GM12878 (cell line): ENCODE data around the gene ST7. TPM values are rescaled to one million over a fixed set of nuclear protein-coding genes. Genes with fewer than 3 reads are reported as not detected.

Experiments
- CBFB ChIP-seq: IDR thresholded peaks from 2 replicates; pipeline ENCODE4 v1.6.1; 2016; ENCODE audit warnings: antibody characterized with exemption, low read depth
- CBX5 ChIP-seq: sonication (generic); IDR thresholded peaks from 2 replicates; pipeline ENCODE4 v1.6.1; 2016; ENCODE audit warnings: low read depth, moderate library complexity, mild to moderate bottlenecking, inconsistent platforms
- CHD2 ChIP-seq: IDR thresholded peaks from 2 replicates; pipeline ENCODE4 v1.6.1; 2011; ENCODE audit warnings: low read depth, low read length, improper control_type of control experiment, borderline replicate concordance
- ETV6 ChIP-seq, 2 experiments: fragments of 450-650 bp in 1 of 2; IDR thresholded peaks in 1 of 2; conservative IDR thresholded peaks in 1 of 2; 2 replicates each; pipeline ENCODE4 v1.6.1; 2014; ENCODE audit warnings: antibody characterized with exemption in 1 of 2, borderline replicate concordance in 1 of 2, low read depth in 1 of 2, mild to moderate bottlenecking in 1 of 2, moderate library complexity in 1 of 2
- MEF2A ChIP-seq: IDR thresholded peaks from 2 replicates; pipeline ENCODE4 v1.6.1; 2011; ENCODE audit warnings: low read depth, mild to moderate bottlenecking, low read length, moderate library complexity; ENCODE audit not compliant: insufficient read depth
- MXI1 ChIP-seq: fragments of 150-350 bp; IDR thresholded peaks from 2 replicates; pipeline ENCODE4 v1.6.1; 2011; ENCODE audit warnings: low read depth, mild to moderate bottlenecking, inconsistent platforms, low read length, improper control_type of control experiment
- NFIC ChIP-seq: IDR thresholded peaks from 2 replicates; pipeline ENCODE4 v1.6.1; 2012; ENCODE audit warnings: low read depth, mild to moderate bottlenecking, inconsistent platforms, low read length, moderate library complexity
- PML ChIP-seq: IDR thresholded peaks from 2 replicates; pipeline ENCODE4 v1.6.1; 2012; ENCODE audit warnings: low read length, inconsistent platforms
- SREBF2 ChIP-seq: IDR thresholded peaks from 2 replicates; pipeline ENCODE4 v1.6.1; 2012; ENCODE audit warnings: mild to moderate bottlenecking, low read length
- SUZ12 ChIP-seq: fragments of 200-600 bp; sonication (generic); IDR thresholded peaks from one replicate; pipeline ENCODE4 v1.6.1; 2018; ENCODE audit warnings: antibody characterized with exemption, mild to moderate bottlenecking; ENCODE audit not compliant: unreplicated experiment
- TCF12 ChIP-seq: IDR thresholded peaks from 2 replicates; pipeline ENCODE4 v1.6.1; 2011; ENCODE audit warnings: low read depth, mild to moderate bottlenecking, low read length
- TCF7 ChIP-seq: IDR thresholded peaks from 2 replicates; pipeline ENCODE4 v1.6.1; 2014; ENCODE audit warnings: antibody characterized with exemption, borderline replicate concordance
- WRNIP1 ChIP-seq: IDR thresholded peaks from 2 replicates; pipeline ENCODE4 v1.6.1; 2011; ENCODE audit warnings: low read depth, low read length, improper control_type of control experiment, borderline replicate concordance
- ZNF207 ChIP-seq: fragments of 450-650 bp; IDR thresholded peaks from 2 replicates; pipeline ENCODE4 v1.6.1; 2014; ENCODE audit warnings: antibody characterized with exemption, mild to moderate bottlenecking, borderline replicate concordance
- ZNF622 ChIP-seq: fragments of 450-650 bp; IDR thresholded peaks from 2 replicates; pipeline ENCODE4 v1.6.1; 2017; ENCODE audit warnings: mild to moderate bottlenecking, inconsistent platforms
- ZNF687 ChIP-seq: fragments of 450-650 bp; IDR thresholded peaks from 2 replicates; pipeline ENCODE4 v1.6.1; 2017; ENCODE audit warnings: mild to moderate bottlenecking, moderate library complexity
- ZSCAN29 ChIP-seq: fragments of 450-650 bp; IDR thresholded peaks from 2 replicates; pipeline ENCODE4 v1.6.1; 2017; ENCODE audit warnings: mild to moderate bottlenecking, moderate library complexity
- polyA plus RNA-seq, 11 experiments: library from polyadenylated mRNA; depleted of rRNA in 4 of 11; unstranded in 6 of 11; stranded (reverse) in 5 of 11; fragments of >200 nt; fragmentation: Nextera tagmentation in 4 of 11; fragmentation: Illumina TruSeq in 1 of 11; extraction: Ambion mirVana in 4 of 11; extraction: Trizol in 1 of 11; gene quantifications; 1 replicate in 1 of 11; 2 replicates in 10 of 11; pipeline versions ENCODE4 v1.2.1 to v1.2.3, GENCODE V29; 2011 to 2016; ENCODE audit warnings: inconsistent platforms in 2 of 11, missing spikeins in 2 of 11, low read depth in 1 of 11
- total RNA-seq, 4 experiments: library from RNA; depleted of rRNA in 3 of 4; stranded (reverse); fragments of >200 nt in 3 of 4; fragmentation: Illumina TruSeq in 1 of 4; extraction: Trizol in 1 of 4; gene quantifications; 2 replicates each; pipeline versions ENCODE4 v1.2.1 to v1.2.3, GENCODE V29; 2013 to 2021
- TF ChIP-seq, protein P1 (sequence below): fragments of 150-350 bp; IDR thresholded peaks from 2 replicates; pipeline ENCODE4 v1.6.1; 2014; ENCODE audit warnings: mild to moderate bottlenecking, low read depth, low read length
- TF ChIP-seq, protein P2 (sequence below): fragments of 450-650 bp; formaldehyde crosslinking; IDR thresholded peaks from 2 replicates; pipeline ENCODE4 v1.4.0; 2020; ENCODE audit warnings: mild to moderate bottlenecking, moderate library complexity
- TF ChIP-seq, protein P3 (sequence below): fragments of 450-650 bp; IDR thresholded peaks from 2 replicates; pipeline ENCODE4 v1.6.1; 2017; ENCODE audit warnings: mild to moderate bottlenecking

ST7 gene
- total and polyA plus RNA-seq, 10 of the 15 experiments (the other 5 are each of a cell fraction or from before 2014, with no cell fraction given) = 27.7 to 76.4 (median 53.6) TPM

- TF ChIP-seq, protein P1, sequence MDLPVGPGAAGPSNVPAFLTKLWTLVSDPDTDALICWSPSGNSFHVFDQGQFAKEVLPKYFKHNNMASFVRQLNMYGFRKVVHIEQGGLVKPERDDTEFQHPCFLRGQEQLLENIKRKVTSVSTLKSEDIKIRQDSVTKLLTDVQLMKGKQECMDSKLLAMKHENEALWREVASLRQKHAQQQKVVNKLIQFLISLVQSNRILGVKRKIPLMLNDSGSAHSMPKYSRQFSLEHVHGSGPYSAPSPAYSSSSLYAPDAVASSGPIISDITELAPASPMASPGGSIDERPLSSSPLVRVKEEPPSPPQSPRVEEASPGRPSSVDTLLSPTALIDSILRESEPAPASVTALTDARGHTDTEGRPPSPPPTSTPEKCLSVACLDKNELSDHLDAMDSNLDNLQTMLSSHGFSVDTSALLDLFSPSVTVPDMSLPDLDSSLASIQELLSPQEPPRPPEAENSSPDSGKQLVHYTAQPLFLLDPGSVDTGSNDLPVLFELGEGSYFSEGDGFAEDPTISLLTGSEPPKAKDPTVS = no peak
- TF ChIP-seq, protein P2, sequence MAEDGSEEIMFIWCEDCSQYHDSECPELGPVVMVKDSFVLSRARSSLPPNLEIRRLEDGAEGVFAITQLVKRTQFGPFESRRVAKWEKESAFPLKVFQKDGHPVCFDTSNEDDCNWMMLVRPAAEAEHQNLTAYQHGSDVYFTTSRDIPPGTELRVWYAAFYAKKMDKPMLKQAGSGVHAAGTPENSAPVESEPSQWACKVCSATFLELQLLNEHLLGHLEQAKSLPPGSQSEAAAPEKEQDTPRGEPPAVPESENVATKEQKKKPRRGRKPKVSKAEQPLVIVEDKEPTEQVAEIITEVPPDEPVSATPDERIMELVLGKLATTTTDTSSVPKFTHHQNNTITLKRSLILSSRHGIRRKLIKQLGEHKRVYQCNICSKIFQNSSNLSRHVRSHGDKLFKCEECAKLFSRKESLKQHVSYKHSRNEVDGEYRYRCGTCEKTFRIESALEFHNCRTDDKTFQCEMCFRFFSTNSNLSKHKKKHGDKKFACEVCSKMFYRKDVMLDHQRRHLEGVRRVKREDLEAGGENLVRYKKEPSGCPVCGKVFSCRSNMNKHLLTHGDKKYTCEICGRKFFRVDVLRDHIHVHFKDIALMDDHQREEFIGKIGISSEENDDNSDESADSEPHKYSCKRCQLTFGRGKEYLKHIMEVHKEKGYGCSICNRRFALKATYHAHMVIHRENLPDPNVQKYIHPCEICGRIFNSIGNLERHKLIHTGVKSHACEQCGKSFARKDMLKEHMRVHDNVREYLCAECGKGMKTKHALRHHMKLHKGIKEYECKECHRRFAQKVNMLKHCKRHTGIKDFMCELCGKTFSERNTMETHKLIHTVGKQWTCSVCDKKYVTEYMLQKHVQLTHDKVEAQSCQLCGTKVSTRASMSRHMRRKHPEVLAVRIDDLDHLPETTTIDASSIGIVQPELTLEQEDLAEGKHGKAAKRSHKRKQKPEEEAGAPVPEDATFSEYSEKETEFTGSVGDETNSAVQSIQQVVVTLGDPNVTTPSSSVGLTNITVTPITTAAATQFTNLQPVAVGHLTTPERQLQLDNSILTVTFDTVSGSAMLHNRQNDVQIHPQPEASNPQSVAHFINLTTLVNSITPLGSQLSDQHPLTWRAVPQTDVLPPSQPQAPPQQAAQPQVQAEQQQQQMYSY (CRISPR knock-in tag) = no peak
- TF ChIP-seq TCF12 (no peak), TCF7 (peak; percentile 39; the same call in 1 of the 2 replicates), WRNIP1 (no peak), MXI1 (peak; percentile 38; the same call in 1 of the 2 replicates), SUZ12 (no peak), CBFB (0 out of 2 replicates have a peak, but pooled peaks have one; percentile 26), ZNF687 (no peak), NFIC (peak; percentile 60), CBX5 (no peak), ETV6 (conservative IDR thresholded peaks at IDR 0.05 in 1 of 2, IDR thresholded peaks at IDR 0.05 in 1 of 2; ENCODE audit: borderline replicate concordance in 1 of 2, low read depth in 1 of 2) (peak in 1 of 2 experiments; percentile 40; a peak in 1 of 4 replicates), ZNF207 (0 out of 2 replicates have a peak, but pooled peaks have one; percentile 23), PML (0 out of 2 replicates have a peak, but pooled peaks have one; percentile 27), ZNF622 (no peak), MEF2A (peak; percentile 95), SREBF2 (no peak), ZSCAN29 (no peak), CHD2 (no peak)
- TF ChIP-seq, protein P3, sequence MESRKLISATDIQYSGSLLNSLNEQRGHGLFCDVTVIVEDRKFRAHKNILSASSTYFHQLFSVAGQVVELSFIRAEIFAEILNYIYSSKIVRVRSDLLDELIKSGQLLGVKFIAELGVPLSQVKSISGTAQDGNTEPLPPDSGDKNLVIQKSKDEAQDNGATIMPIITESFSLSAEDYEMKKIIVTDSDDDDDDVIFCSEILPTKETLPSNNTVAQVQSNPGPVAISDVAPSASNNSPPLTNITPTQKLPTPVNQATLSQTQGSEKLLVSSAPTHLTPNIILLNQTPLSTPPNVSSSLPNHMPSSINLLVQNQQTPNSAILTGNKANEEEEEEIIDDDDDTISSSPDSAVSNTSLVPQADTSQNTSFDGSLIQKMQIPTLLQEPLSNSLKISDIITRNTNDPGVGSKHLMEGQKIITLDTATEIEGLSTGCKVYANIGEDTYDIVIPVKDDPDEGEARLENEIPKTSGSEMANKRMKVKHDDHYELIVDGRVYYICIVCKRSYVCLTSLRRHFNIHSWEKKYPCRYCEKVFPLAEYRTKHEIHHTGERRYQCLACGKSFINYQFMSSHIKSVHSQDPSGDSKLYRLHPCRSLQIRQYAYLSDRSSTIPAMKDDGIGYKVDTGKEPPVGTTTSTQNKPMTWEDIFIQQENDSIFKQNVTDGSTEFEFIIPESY = no peak
These were observed 70.1 kb downstream of the ST7 start (continued) for GRCh38 chr7:117023325-117023854.
